Common myeloid progenitor, CD34-positive (primary cell): Measurements from ENCODE around the gene ECT2L.

Experiments used
- CTCF ChIA-PET: fragments of 350-600 bp; sonication (Branson Sonifier 250); formaldehyde crosslinking; loops from one replicate; lab custom pipeline; 2021; ENCODE audit warnings: antibody characterized with exemption; lab: Charles Lee
- POLR2A ChIA-PET: fragments of 350-600 bp; sonication (Branson Sonifier 250); formaldehyde crosslinking; loops from one replicate; lab custom pipeline; 2021; ENCODE audit warnings: antibody characterized with exemption; lab: Charles Lee
- DNase-seq, 3 donors: peaks; one replicate each; pipeline versions ENCODE4 v3.0.0 to v3.0.0-alpha.2; 2013
- H3K27ac ChIP-seq, 2 experiments: 1 replicate in 1 of 2; 2 replicates in 1 of 2; pipeline ENCODE4 v1.7.0; 2013; ENCODE audit warnings: inconsistent platforms in 2 of 2, low read length in 2 of 2, mild to moderate bottlenecking in 2 of 2, low read depth in 1 of 2, moderate library complexity in 1 of 2; ENCODE audit not compliant: severe bottlenecking in 2 of 2, insufficient read depth in 1 of 2, poor library complexity in 1 of 2
- H3K27me3 ChIP-seq, 5 experiments: replicated peaks in 2 of 5; 1 replicate in 3 of 5; 2 replicates in 2 of 5; pipeline versions ENCODE4 v1.6.1 to v1.7.0; 2013; ENCODE audit warnings: low read length in 4 of 5, mild to moderate bottlenecking in 2 of 5, moderate library complexity in 2 of 5, inconsistent platforms in 1 of 5; ENCODE audit not compliant: insufficient read depth in 5 of 5, control insufficient read depth in 4 of 5
- H3K36me3 ChIP-seq, 4 experiments: 1 replicate in 2 of 4; 2 replicates in 2 of 4; pipeline versions ENCODE4 v1.6.1 to v1.7.0; 2013; ENCODE audit warnings: low read length in 3 of 4, control low read depth in 1 of 4, mild to moderate bottlenecking in 1 of 4; ENCODE audit not compliant: control insufficient read depth in 4 of 4, insufficient read depth in 4 of 4
- H3K4me1 ChIP-seq, 4 experiments: 1 replicate in 3 of 4; 2 replicates in 1 of 4; pipeline versions ENCODE4 v1.6.1 to v1.7.1; 2013; ENCODE audit warnings: low read length in 3 of 4, mild to moderate bottlenecking in 3 of 4, control low read depth in 1 of 4, inconsistent platforms in 1 of 4, moderate library complexity in 1 of 4; ENCODE audit not compliant: control insufficient read depth in 4 of 4, insufficient read depth in 4 of 4; ENCODE audit errors: control extremely low read depth in 1 of 4
- H3K4me3 ChIP-seq, 7 experiments: 1 replicate in 4 of 7; 2 replicates in 3 of 7; pipeline versions ENCODE4 v1.5.1 to v1.7.0; 2013; ENCODE audit warnings: mild to moderate bottlenecking in 7 of 7, low read length in 6 of 7, moderate library complexity in 6 of 7, inconsistent platforms in 2 of 7, low read depth in 2 of 7, control low read depth in 1 of 7; ENCODE audit not compliant: insufficient read depth in 4 of 7, control insufficient read depth in 1 of 7; ENCODE audit errors: extremely low read depth in 1 of 7
- H3K9me3 ChIP-seq, 5 experiments: 1 replicate in 4 of 5; 2 replicates in 1 of 5; pipeline versions ENCODE4 v1.6.1 to v1.7.1; 2013; ENCODE audit warnings: low read length in 4 of 5, mild to moderate bottlenecking in 2 of 5, inconsistent platforms in 1 of 5, low read depth in 1 of 5, moderate library complexity in 1 of 5; ENCODE audit not compliant: control insufficient read depth in 4 of 5, insufficient read depth in 2 of 5; ENCODE audit errors: control extremely low read depth in 1 of 5
- WGBS: methylation state at CpG from one replicate; pipeline ENCODE4 v1.1.5; 2013; ENCODE audit not compliant: insufficient coverage; 5-methylcytosine and 5-hydroxymethylcytosine counted together

The ECT2L gene

GRCh38 chr6:138856654-138857053 lies 60.8 kb downstream of the ECT2L start:
- H3K27me3 ChIP-seq = no peaks in the 10 kb centered on the region
- H3K4me3 ChIP-seq = no peak overlapping the region
- no peaks in the 10 kb centered on the region for H3K36me3 ChIP-seq
- CTCF ChIA-PET = no interaction called here
- no peak overlapping the region for H3K27ac ChIP-seq
- no peaks in the 10 kb centered on the region for H3K9me3 ChIP-seq
- H3K4me1 ChIP-seq = no peaks in the 10 kb centered on the region
- DNase-seq = no peak
- 95% methylated on average over 6 of the region's 6 CpGs for WGBS
- POLR2A ChIA-PET = no interaction called here

- H3K9me3 ChIP-seq = no peaks in the 10 kb centered on the region
- H3K27ac ChIP-seq = no peak overlapping the region
- no peaks in the 10 kb centered on the region for H3K36me3 ChIP-seq
- no peaks in the 10 kb centered on the region for H3K4me1 ChIP-seq
- POLR2A ChIA-PET = no interaction called here
- DNase-seq = peak in 2 of 3 donors; percentile 23 to 46
- WGBS = 100% methylated on average over 2 of the region's 10 CpGs
- CTCF ChIA-PET = no interaction called here
- H3K27me3 ChIP-seq = no peaks in the 10 kb centered on the region
- no peak overlapping the region for H3K4me3 ChIP-seq
These were observed 61.9 kb downstream of the ECT2L start for GRCh38 chr6:138857775-138858174.

- CTCF ChIA-PET = interaction anchor here (1.4 kb wide), 1 partner anchor 13 kb away, joined by 3 read pairs; no protein-coding TSS in a partner anchor
These were observed 66.6 kb downstream of the ECT2L start for GRCh38 chr6:138862456-138862855.

GRCh38 chr6:138863321-138863720 lies 67.4 kb downstream of the ECT2L start:
- Histone ChIP-seq H3K4me1 (no peaks in the 10 kb centered on the region), H3K9me3 (no peaks in the 10 kb centered on the region), H3K36me3 (no peaks in the 10 kb centered on the region), H3K27me3 (no peaks in the 10 kb centered on the region), H3K27ac (no peak overlapping the region), H3K4me3 (no peak overlapping the region)
- ChIA-PET CTCF (interaction anchor here (1.4 kb wide), 1 partner anchor 12 kb away, joined by 3 read pairs; no protein-coding TSS in a partner anchor), POLR2A (no interaction called here)
- DNase-seq = no peak
- WGBS = 64% methylated on average over 5 of the region's 9 CpGs

More at GRCh38 chr6:138862456-138862855, 66.6 kb downstream of the ECT2L start:
- no peaks in the 10 kb centered on the region for H3K4me1 ChIP-seq
- H3K9me3 ChIP-seq = no peaks in the 10 kb centered on the region
- no peaks in the 10 kb centered on the region for H3K36me3 ChIP-seq
- DNase-seq = no peak
- WGBS = 94% methylated on average over 7 of the region's 8 CpGs
- no peak overlapping the region for H3K27ac ChIP-seq
- H3K27me3 ChIP-seq = no peaks in the 10 kb centered on the region
- POLR2A ChIA-PET = no interaction called here
- H3K4me3 ChIP-seq = no peak overlapping the region

GRCh38 chr6:138864343-138864890 lies 68.5 kb downstream of the ECT2L start:
- Histone ChIP-seq H3K4me1 (no peaks in the 10 kb centered on the region), H3K9me3 (no peaks in the 10 kb centered on the region), H3K27ac (no peak overlapping the region), H3K36me3 (no peaks in the 10 kb centered on the region), H3K27me3 (no peaks in the 10 kb centered on the region), H3K4me3 (no peak overlapping the region)
- whole genome bisulfite sequencing = 93% methylated on average over 3 of the region's 6 CpGs
- ChIA-PET CTCF (no interaction called here), POLR2A (no interaction called here)
- no peak for DNase-seq

GRCh38 chr6:138865480-138866109 lies 69.7 kb downstream of the ECT2L start:
- 100% methylated on average over 5 of the region's 6 CpGs for WGBS
- CTCF ChIA-PET = no interaction called here
- no peak for DNase-seq
- no peaks in the 10 kb centered on the region for H3K36me3 ChIP-seq
- H3K27ac ChIP-seq = no peak overlapping the region
- H3K27me3 ChIP-seq = no peaks in the 10 kb centered on the region
- POLR2A ChIA-PET = no interaction called here
- H3K4me1 ChIP-seq = no peaks in the 10 kb centered on the region
- H3K9me3 ChIP-seq = no peaks in the 10 kb centered on the region
- no peak overlapping the region for H3K4me3 ChIP-seq

- Histone ChIP-seq H3K4me1 (no peaks in the 10 kb centered on the region), H3K27me3 (no peaks in the 10 kb centered on the region), H3K9me3 (no peaks in the 10 kb centered on the region), H3K4me3 (no peak overlapping the region), H3K36me3 (no peaks in the 10 kb centered on the region), H3K27ac (no peak overlapping the region)
- no peak for DNase-seq
- ChIA-PET CTCF (no interaction called here), POLR2A (no interaction called here)
These were observed 72.3 kb downstream of the ECT2L start for GRCh38 chr6:138868181-138868580.
